ENCODE measurements around the gene BAG5.
"Not testable (repeated sequence)": the region's sequence is repeated elsewhere in the genome, so short reads cannot be mapped to it uniquely, and the experiment has no call there.

BAG5 gene

GRCh38 chr14:103514596-103515421 is 47.6 kb downstream of the BAG5 start:
- no peak overlapping the region for H3K27ac Mint-ChIP-seq
- intact Hi-C loops (cut with micrococcal nuclease): no loop called here
- peaks cover 27% of the 10 kb centered on the region for H3K4me1 Mint-ChIP-seq (ENCODE audit: low read depth)
- H3K9me3 Mint-ChIP-seq: no peaks in the 10 kb centered on the region
- H3K36me3 Mint-ChIP-seq (ENCODE audit: low read depth): peaks cover 56% of the 10 kb centered on the region
- H3K27me3 Mint-ChIP-seq: peaks cover 2% of the 10 kb centered on the region
- no peak overlapping the region for H3K4me3 Mint-ChIP-seq

GRCh38 chr14:103512701-103513611 is 49.5 kb downstream of the BAG5 start:
- H3K27ac Mint-ChIP-seq: peak overlapping the region; percentile 67
- no peaks in the 10 kb centered on the region for H3K9me3 Mint-ChIP-seq
- H3K4me3 Mint-ChIP-seq: no peak overlapping the region
- H3K36me3 Mint-ChIP-seq (ENCODE audit: low read depth): peaks cover 62% of the 10 kb centered on the region
- intact Hi-C loops (cut with micrococcal nuclease): no loop called here
- H3K27me3 Mint-ChIP-seq: peaks cover 2% of the 10 kb centered on the region
- peaks cover 13% of the 10 kb centered on the region for H3K4me1 Mint-ChIP-seq (ENCODE audit: low read depth)

GRCh38 chr14:103512180-103512579 is 50.3 kb downstream of the BAG5 start:
- H3K36me3 Mint-ChIP-seq (ENCODE audit: low read depth): peaks cover 62% of the 10 kb centered on the region
- H3K9me3 Mint-ChIP-seq; H3K4me3 Mint-ChIP-seq; H3K27me3 Mint-ChIP-seq; intact Hi-C loops (cut with micrococcal nuclease): not testable (repeated sequence)
- peaks cover 19% of the 10 kb centered on the region for H3K4me1 Mint-ChIP-seq (ENCODE audit: low read depth)
- H3K27ac Mint-ChIP-seq: peak overlapping the region; percentile 67

GRCh38 chr14:103510724-103511693 is 51.4 kb downstream of the BAG5 start:
- Mint-ChIP-seq H3K9me3 (no peaks in the 10 kb centered on the region), H3K4me3 (no peak overlapping the region), H3K36me3 (ENCODE audit: low read depth) (peaks cover 66% of the 10 kb centered on the region), H3K4me1 (ENCODE audit: low read depth) (peaks cover 30% of the 10 kb centered on the region), H3K27me3 (peaks cover 2% of the 10 kb centered on the region), H3K27ac (no peak overlapping the region)
- intact Hi-C loops (cut with micrococcal nuclease): no loop called here

- intact Hi-C loops (cut with micrococcal nuclease): no loop called here
- Mint-ChIP-seq H3K9me3 (no peaks in the 10 kb centered on the region), H3K27me3 (peaks cover 2% of the 10 kb centered on the region), H3K4me3 (no peak overlapping the region), H3K4me1 (ENCODE audit: low read depth) (peaks cover 39% of the 10 kb centered on the region), H3K27ac (no peak overlapping the region), H3K36me3 (ENCODE audit: low read depth) (peaks cover 74% of the 10 kb centered on the region)
Measured at GRCh38 chr14:103509864-103510723, 52.4 kb downstream of the BAG5 start.

GRCh38 chr14:103508521-103509329 is 53.7 kb downstream of the BAG5 start:
- Mint-ChIP-seq H3K4me1 (ENCODE audit: low read depth) (peaks cover 42% of the 10 kb centered on the region), H3K9me3 (no peaks in the 10 kb centered on the region), H3K27ac (peak overlapping the region; percentile 20), H3K27me3 (no peaks in the 10 kb centered on the region), H3K4me3 (no peak overlapping the region), H3K36me3 (ENCODE audit: low read depth) (peaks cover 80% of the 10 kb centered on the region)
- intact Hi-C loops (cut with micrococcal nuclease): no loop called here

- peaks cover 83% of the 10 kb centered on the region for H3K36me3 Mint-ChIP-seq (ENCODE audit: low read depth)
- H3K9me3 Mint-ChIP-seq: no peaks in the 10 kb centered on the region
- no peak overlapping the region for H3K4me3 Mint-ChIP-seq
- H3K4me1 Mint-ChIP-seq (ENCODE audit: low read depth): peaks cover 35% of the 10 kb centered on the region
- H3K27ac Mint-ChIP-seq: no peak overlapping the region
- H3K27me3 Mint-ChIP-seq: no peaks in the 10 kb centered on the region
- intact Hi-C loops (cut with micrococcal nuclease): no loop called here
Measured at GRCh38 chr14:103507751-103508150, 54.7 kb downstream of the BAG5 start.

All from dendritic cell treated with granulocyte-macrophage colony-stimulating factor and Interleukin-4, amounts not matched to agents 40 ng/mL and 50 ng/mL, for 4 days (primary cell).